Cerebellar nuclear complex (tissue), 1 donor: ENCODE measurements around the gene ARAP1.
A peak's percentile ranks its signal among the peaks of the same experiment; 100 is the strongest.
"Not testable (repeated sequence)": the region's sequence is repeated elsewhere in the genome, so short reads cannot be mapped to it uniquely, and the experiment has no call there.

Experiments
- DNase-seq, 2 experiments: peaks; one replicate each; lab custom pipeline; 2025; lab: John Stamatoyannopoulos, UW

The ARAP1 gene

GRCh38 chr11:72752088-72752914 is at the start of gene ARAP1:
Gene ARAP1 (minus strand): TSS chr11:72752408. CDS start chr11:72727128, 25,280 bp downstream.
- no peak for DNase-seq

- no peak for DNase-seq
Observed at GRCh38 chr11:72799441-72799840, 47.2 kb upstream of the ARAP1 start.

- no peak for DNase-seq
Observed at GRCh38 chr11:72798361-72798760, 46.2 kb upstream of the ARAP1 start.

GRCh38 chr11:72793425-72794367 is 41.5 kb upstream of the ARAP1 start, which contains the start of gene STARD10:
Gene STARD10 (minus strand): TSS chr11:72794047. CDS start chr11:72781181, 12,866 bp downstream.
- peak; percentile 81 to 93 for DNase-seq

GRCh38 chr11:72793076-72793424 is 40.8 kb upstream of the ARAP1 start:
- DNase-seq, result no peak

GRCh38 chr11:72792437-72793021 is 40.3 kb upstream of the ARAP1 start:
- no peak for DNase-seq

GRCh38 chr11:72791228-72791627 is 39.0 kb upstream of the ARAP1 start:
- not testable (repeated sequence) for DNase-seq

GRCh38 chr11:72789493-72790131 is 37.4 kb upstream of the ARAP1 start:
- DNase-seq, result no peak

- no peak for DNase-seq
Observed at GRCh38 chr11:72788241-72788640, 36.0 kb upstream of the ARAP1 start.

- DNase-seq, result no peak
Observed at GRCh38 chr11:72787216-72788104, 35.3 kb upstream of the ARAP1 start.

GRCh38 chr11:72786305-72787215 is 34.4 kb upstream of the ARAP1 start:
- no peak for DNase-seq

- no peak for DNase-seq
Observed at GRCh38 chr11:72784662-72785061, 32.5 kb upstream of the ARAP1 start.

- no peak for DNase-seq
Observed at GRCh38 chr11:72783144-72783905, 31.1 kb upstream of the ARAP1 start.

GRCh38 chr11:72782081-72782920 is 30.1 kb upstream of the ARAP1 start:
- peak in 1 of 2 experiments; percentile 78 for DNase-seq

- peak in 1 of 2 experiments; percentile 20 for DNase-seq
Observed at GRCh38 chr11:72781313-72782080, 29.3 kb upstream of the ARAP1 start.

GRCh38 chr11:72781063-72781312 is 28.8 kb upstream of the ARAP1 start:
- DNase-seq, result no peak

GRCh38 chr11:72780296-72781062 is 28.3 kb upstream of the ARAP1 start:
- no peak for DNase-seq
